WTC11 (cell line): Measurements from ENCODE around the gene MAP3K5. TPM values are rescaled to one million over a fixed set of nuclear protein-coding genes. Genes with fewer than 3 reads are reported as not detected.

Source experiments
- CBFB ChIP-seq: sonication (generic); formaldehyde crosslinking; IDR thresholded peaks from 2 replicates; pipeline ENCODE4 v1.8.1; 2022; ENCODE audit warnings: mild to moderate bottlenecking, low read depth, missing genetic modification reagents
- ESRRA ChIP-seq: sonication (generic); formaldehyde crosslinking; IDR thresholded peaks from 2 replicates; pipeline ENCODE4 v1.8.1; 2022; ENCODE audit warnings: mild to moderate bottlenecking, missing genetic modification reagents, borderline replicate concordance
- FOXK1 ChIP-seq: sonication (generic); formaldehyde crosslinking; IDR thresholded peaks from 2 replicates; pipeline ENCODE4 v1.8.0; 2022; ENCODE audit warnings: mild to moderate bottlenecking, moderate library complexity, missing genetic modification reagents
- NR1H2 ChIP-seq: sonication (generic); formaldehyde crosslinking; IDR thresholded peaks from 2 replicates; pipeline ENCODE4 v1.9.0; 2021; ENCODE audit warnings: mild to moderate bottlenecking, moderate library complexity, missing genetic modification reagents
- NR2C2 ChIP-seq: sonication (generic); formaldehyde crosslinking; IDR thresholded peaks from 2 replicates; pipeline ENCODE4 v1.8.0; 2022; ENCODE audit warnings: mild to moderate bottlenecking, missing genetic modification reagents
- RORB ChIP-seq: fragments of 250-450 bp; sonication (Bioruptor Pico); IDR thresholded peaks from 2 replicates; pipeline ENCODE4 v1.9.0; 2021; ENCODE audit warnings: mild to moderate bottlenecking
- TP53 ChIP-seq: sonication (generic); formaldehyde crosslinking; IDR thresholded peaks from 2 replicates; pipeline ENCODE4 v1.8.1; 2023; ENCODE audit warnings: mild to moderate bottlenecking, missing genetic modification reagents
- ZNF263 ChIP-seq: sonication (generic); formaldehyde crosslinking; IDR thresholded peaks from 2 replicates; pipeline ENCODE4 v1.8.1; 2022; ENCODE audit warnings: low read depth, mild to moderate bottlenecking, moderate library complexity, missing genetic modification reagents
- total RNA-seq: library from RNA; stranded (reverse); gene quantifications from 3 replicates; pipeline ENCODE4 v1.2.3, GENCODE V29; 2021
- TF ChIP-seq, protein P1 (sequence below): sonication (generic); formaldehyde crosslinking; IDR thresholded peaks from 2 replicates; pipeline ENCODE4 v1.8.0; 2023; ENCODE audit warnings: mild to moderate bottlenecking, missing genetic modification reagents
- TF ChIP-seq, protein P2 (sequence below): sonication (generic); formaldehyde crosslinking; IDR thresholded peaks from 2 replicates; pipeline ENCODE4 v1.8.0; 2023; ENCODE audit warnings: missing genetic modification reagents, mild to moderate bottlenecking, borderline replicate concordance
- TF ChIP-seq, protein P3 (sequence below): fragments of 250-450 bp; sonication (Bioruptor Pico); IDR thresholded peaks from 2 replicates; pipeline ENCODE4 v1.9.0; 2021; ENCODE audit warnings: moderate library complexity, mild to moderate bottlenecking, inconsistent platforms, borderline replicate concordance
- TF ChIP-seq, protein P4 (sequence below): sonication (generic); formaldehyde crosslinking; IDR thresholded peaks from 2 replicates; pipeline ENCODE4 v1.8.0; 2022; ENCODE audit warnings: mild to moderate bottlenecking, missing genetic modification reagents
- TF ChIP-seq, protein P5 (sequence below): sonication (generic); formaldehyde crosslinking; IDR thresholded peaks from 2 replicates; pipeline ENCODE4 v1.8.1; 2023; ENCODE audit warnings: mild to moderate bottlenecking, missing genetic modification reagents
- TF ChIP-seq, protein P6 (sequence below): sonication (generic); formaldehyde crosslinking; IDR thresholded peaks from 2 replicates; pipeline ENCODE4 v1.8.1; 2022; ENCODE audit warnings: low read depth, missing genetic modification reagents, borderline replicate concordance
- TF ChIP-seq, protein P7 (sequence below): sonication (generic); formaldehyde crosslinking; IDR thresholded peaks from 2 replicates; pipeline ENCODE4 v1.8.1; 2023; ENCODE audit warnings: mild to moderate bottlenecking, missing genetic modification reagents, moderate library complexity
- TF ChIP-seq, protein P8 (sequence below): sonication (generic); formaldehyde crosslinking; IDR thresholded peaks from 2 replicates; pipeline ENCODE4 v1.8.1; 2023; ENCODE audit warnings: mild to moderate bottlenecking, moderate library complexity, missing genetic modification reagents
- TF ChIP-seq, protein P9 (sequence below): sonication (generic); formaldehyde crosslinking; IDR thresholded peaks from 2 replicates; pipeline ENCODE4 v1.8.0; 2022; ENCODE audit warnings: missing genetic modification reagents

MAP3K5 gene
- total RNA-seq, 1 experiment from 2014 or later: 1.6 TPM

DNA sequence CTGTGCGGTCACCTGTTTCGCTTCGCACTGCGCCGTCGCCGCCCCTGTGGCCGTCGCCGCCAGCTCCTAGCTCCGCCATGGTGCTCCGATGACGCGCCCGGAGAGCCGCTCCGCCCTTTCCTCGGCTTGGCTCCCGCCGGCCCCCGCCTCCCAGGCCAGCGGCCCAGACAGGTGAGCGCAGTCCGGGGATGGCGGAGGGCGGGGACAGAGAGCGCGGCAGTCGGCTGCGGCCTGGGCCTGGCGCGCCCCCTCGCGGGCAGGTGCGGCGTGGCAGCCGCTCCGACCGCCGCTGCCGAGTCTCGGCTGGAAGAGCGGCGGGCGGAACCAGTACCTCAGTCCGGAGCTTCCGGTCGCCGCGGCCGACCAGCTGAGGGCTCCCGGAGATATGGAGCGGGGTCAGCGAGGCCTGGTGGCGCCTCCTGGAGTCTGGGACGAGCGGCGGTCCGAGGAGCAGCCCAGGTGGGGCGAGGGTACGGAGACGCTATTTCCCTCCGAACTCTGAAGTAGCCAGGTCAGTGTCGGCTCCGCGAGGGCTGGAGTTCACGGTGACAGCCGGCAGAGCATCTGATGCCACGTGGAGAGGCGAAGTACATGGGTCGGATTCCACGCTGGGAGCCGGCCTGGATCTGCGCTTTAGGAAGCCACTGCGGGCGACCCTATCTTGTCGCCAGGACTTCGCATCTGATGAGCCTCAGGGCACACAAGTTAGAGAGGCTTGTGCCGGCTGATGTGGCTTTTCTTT, 241.8 kb downstream of the MAP3K5 start, which contains the start of gene MAP7 (continued):
- TF ChIP-seq ESRRA (peak; percentile 74; the same call in 1 of the 2 replicates), NR1H2 (no peak), NR2C2 (no peak), ZNF263 (CRISPR knock-in tag) (no peak), FOXK1 (CRISPR knock-in tag) (peak; percentile 56; the same call in 1 of the 2 replicates), TP53 (CRISPR knock-in tag) (peak; percentile 88), CBFB (peak; percentile 83; the same call in 1 of the 2 replicates), RORB (CRISPR knock-in tag) (no peak)
- TF ChIP-seq, protein P1, sequence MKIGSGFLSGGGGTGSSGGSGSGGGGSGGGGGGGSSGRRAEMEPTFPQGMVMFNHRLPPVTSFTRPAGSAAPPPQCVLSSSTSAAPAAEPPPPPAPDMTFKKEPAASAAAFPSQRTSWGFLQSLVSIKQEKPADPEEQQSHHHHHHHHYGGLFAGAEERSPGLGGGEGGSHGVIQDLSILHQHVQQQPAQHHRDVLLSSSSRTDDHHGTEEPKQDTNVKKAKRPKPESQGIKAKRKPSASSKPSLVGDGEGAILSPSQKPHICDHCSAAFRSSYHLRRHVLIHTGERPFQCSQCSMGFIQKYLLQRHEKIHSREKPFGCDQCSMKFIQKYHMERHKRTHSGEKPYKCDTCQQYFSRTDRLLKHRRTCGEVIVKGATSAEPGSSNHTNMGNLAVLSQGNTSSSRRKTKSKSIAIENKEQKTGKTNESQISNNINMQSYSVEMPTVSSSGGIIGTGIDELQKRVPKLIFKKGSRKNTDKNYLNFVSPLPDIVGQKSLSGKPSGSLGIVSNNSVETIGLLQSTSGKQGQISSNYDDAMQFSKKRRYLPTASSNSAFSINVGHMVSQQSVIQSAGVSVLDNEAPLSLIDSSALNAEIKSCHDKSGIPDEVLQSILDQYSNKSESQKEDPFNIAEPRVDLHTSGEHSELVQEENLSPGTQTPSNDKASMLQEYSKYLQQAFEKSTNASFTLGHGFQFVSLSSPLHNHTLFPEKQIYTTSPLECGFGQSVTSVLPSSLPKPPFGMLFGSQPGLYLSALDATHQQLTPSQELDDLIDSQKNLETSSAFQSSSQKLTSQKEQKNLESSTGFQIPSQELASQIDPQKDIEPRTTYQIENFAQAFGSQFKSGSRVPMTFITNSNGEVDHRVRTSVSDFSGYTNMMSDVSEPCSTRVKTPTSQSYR: no peak
- TF ChIP-seq, protein P2, sequence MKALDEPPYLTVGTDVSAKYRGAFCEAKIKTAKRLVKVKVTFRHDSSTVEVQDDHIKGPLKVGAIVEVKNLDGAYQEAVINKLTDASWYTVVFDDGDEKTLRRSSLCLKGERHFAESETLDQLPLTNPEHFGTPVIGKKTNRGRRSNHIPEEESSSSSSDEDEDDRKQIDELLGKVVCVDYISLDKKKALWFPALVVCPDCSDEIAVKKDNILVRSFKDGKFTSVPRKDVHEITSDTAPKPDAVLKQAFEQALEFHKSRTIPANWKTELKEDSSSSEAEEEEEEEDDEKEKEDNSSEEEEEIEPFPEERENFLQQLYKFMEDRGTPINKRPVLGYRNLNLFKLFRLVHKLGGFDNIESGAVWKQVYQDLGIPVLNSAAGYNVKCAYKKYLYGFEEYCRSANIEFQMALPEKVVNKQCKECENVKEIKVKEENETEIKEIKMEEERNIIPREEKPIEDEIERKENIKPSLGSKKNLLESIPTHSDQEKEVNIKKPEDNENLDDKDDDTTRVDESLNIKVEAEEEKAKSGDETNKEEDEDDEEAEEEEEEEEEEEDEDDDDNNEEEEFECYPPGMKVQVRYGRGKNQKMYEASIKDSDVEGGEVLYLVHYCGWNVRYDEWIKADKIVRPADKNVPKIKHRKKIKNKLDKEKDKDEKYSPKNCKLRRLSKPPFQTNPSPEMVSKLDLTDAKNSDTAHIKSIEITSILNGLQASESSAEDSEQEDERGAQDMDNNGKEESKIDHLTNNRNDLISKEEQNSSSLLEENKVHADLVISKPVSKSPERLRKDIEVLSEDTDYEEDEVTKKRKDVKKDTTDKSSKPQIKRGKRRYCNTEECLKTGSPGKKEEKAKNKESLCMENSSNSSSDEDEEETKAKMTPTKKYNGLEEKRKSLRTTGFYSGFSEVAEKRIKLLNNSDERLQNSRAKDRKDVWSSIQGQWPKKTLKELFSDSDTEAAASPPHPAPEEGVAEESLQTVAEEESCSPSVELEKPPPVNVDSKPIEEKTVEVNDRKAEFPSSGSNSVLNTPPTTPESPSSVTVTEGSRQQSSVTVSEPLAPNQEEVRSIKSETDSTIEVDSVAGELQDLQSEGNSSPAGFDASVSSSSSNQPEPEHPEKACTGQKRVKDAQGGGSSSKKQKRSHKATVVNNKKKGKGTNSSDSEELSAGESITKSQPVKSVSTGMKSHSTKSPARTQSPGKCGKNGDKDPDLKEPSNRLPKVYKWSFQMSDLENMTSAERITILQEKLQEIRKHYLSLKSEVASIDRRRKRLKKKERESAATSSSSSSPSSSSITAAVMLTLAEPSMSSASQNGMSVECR (CRISPR knock-in tag): no peak
- TF ChIP-seq, protein P3, sequence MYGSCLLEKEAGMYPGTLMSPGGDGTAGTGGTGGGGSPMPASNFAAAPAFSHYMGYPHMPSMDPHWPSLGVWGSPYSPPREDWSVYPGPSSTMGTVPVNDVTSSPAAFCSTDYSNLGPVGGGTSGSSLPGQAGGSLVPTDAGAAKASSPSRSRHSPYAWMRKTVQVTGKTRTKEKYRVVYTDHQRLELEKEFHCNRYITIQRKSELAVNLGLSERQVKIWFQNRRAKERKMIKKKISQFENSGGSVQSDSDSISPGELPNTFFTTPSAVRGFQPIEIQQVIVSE (CRISPR knock-in tag): no peak
- TF ChIP-seq, protein P4, sequence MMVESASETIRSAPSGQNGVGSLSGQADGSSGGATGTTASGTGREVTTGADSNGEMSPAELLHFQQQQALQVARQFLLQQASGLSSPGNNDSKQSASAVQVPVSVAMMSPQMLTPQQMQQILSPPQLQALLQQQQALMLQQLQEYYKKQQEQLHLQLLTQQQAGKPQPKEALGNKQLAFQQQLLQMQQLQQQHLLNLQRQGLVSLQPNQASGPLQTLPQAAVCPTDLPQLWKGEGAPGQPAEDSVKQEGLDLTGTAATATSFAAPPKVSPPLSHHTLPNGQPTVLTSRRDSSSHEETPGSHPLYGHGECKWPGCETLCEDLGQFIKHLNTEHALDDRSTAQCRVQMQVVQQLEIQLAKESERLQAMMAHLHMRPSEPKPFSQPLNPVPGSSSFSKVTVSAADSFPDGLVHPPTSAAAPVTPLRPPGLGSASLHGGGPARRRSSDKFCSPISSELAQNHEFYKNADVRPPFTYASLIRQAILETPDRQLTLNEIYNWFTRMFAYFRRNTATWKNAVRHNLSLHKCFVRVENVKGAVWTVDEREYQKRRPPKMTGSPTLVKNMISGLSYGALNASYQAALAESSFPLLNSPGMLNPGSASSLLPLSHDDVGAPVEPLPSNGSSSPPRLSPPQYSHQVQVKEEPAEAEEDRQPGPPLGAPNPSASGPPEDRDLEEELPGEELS (CRISPR knock-in tag): no peak; the same call in 1 of the 2 replicates
- TF ChIP-seq, protein P5, sequence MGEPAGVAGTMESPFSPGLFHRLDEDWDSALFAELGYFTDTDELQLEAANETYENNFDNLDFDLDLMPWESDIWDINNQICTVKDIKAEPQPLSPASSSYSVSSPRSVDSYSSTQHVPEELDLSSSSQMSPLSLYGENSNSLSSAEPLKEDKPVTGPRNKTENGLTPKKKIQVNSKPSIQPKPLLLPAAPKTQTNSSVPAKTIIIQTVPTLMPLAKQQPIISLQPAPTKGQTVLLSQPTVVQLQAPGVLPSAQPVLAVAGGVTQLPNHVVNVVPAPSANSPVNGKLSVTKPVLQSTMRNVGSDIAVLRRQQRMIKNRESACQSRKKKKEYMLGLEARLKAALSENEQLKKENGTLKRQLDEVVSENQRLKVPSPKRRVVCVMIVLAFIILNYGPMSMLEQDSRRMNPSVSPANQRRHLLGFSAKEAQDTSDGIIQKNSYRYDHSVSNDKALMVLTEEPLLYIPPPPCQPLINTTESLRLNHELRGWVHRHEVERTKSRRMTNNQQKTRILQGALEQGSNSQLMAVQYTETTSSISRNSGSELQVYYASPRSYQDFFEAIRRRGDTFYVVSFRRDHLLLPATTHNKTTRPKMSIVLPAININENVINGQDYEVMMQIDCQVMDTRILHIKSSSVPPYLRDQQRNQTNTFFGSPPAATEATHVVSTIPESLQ (CRISPR knock-in tag): no peak
- TF ChIP-seq, protein P6, sequence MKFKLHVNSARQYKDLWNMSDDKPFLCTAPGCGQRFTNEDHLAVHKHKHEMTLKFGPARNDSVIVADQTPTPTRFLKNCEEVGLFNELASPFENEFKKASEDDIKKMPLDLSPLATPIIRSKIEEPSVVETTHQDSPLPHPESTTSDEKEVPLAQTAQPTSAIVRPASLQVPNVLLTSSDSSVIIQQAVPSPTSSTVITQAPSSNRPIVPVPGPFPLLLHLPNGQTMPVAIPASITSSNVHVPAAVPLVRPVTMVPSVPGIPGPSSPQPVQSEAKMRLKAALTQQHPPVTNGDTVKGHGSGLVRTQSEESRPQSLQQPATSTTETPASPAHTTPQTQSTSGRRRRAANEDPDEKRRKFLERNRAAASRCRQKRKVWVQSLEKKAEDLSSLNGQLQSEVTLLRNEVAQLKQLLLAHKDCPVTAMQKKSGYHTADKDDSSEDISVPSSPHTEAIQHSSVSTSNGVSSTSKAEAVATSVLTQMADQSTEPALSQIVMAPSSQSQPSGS: no peak
- TF ChIP-seq, protein P7, sequence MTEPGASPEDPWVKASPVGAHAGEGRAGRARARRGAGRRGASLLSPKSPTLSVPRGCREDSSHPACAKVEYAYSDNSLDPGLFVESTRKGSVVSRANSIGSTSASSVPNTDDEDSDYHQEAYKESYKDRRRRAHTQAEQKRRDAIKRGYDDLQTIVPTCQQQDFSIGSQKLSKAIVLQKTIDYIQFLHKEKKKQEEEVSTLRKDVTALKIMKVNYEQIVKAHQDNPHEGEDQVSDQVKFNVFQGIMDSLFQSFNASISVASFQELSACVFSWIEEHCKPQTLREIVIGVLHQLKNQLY: peak; percentile 25; the same call in 1 of the 2 replicates
- TF ChIP-seq, protein P8, sequence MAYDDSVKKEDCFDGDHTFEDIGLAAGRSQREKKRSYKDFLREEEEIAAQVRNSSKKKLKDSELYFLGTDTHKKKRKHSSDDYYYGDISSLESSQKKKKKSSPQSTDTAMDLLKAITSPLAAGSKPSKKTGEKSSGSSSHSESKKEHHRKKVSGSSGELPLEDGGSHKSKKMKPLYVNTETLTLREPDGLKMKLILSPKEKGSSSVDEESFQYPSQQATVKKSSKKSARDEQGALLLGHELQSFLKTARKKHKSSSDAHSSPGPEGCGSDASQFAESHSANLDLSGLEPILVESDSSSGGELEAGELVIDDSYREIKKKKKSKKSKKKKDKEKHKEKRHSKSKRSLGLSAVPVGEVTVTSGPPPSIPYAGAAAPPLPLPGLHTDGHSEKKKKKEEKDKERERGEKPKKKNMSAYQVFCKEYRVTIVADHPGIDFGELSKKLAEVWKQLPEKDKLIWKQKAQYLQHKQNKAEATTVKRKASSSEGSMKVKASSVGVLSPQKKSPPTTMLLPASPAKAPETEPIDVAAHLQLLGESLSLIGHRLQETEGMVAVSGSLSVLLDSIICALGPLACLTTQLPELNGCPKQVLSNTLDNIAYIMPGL (CRISPR knock-in tag): peak; percentile 99
- TF ChIP-seq, protein P9, sequence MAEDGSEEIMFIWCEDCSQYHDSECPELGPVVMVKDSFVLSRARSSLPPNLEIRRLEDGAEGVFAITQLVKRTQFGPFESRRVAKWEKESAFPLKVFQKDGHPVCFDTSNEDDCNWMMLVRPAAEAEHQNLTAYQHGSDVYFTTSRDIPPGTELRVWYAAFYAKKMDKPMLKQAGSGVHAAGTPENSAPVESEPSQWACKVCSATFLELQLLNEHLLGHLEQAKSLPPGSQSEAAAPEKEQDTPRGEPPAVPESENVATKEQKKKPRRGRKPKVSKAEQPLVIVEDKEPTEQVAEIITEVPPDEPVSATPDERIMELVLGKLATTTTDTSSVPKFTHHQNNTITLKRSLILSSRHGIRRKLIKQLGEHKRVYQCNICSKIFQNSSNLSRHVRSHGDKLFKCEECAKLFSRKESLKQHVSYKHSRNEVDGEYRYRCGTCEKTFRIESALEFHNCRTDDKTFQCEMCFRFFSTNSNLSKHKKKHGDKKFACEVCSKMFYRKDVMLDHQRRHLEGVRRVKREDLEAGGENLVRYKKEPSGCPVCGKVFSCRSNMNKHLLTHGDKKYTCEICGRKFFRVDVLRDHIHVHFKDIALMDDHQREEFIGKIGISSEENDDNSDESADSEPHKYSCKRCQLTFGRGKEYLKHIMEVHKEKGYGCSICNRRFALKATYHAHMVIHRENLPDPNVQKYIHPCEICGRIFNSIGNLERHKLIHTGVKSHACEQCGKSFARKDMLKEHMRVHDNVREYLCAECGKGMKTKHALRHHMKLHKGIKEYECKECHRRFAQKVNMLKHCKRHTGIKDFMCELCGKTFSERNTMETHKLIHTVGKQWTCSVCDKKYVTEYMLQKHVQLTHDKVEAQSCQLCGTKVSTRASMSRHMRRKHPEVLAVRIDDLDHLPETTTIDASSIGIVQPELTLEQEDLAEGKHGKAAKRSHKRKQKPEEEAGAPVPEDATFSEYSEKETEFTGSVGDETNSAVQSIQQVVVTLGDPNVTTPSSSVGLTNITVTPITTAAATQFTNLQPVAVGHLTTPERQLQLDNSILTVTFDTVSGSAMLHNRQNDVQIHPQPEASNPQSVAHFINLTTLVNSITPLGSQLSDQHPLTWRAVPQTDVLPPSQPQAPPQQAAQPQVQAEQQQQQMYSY (CRISPR knock-in tag): peak; percentile 77
